GM18519 (cell line): ENCODE results near the gene TFB2M.
"Not testable (repeated sequence)": the region's sequence is repeated elsewhere in the genome, so short reads cannot be mapped to it uniquely, and the experiment has no call there.

Experiments used
- ATAC-seq: cut with Tn5 transposase; IDR thresholded peaks from one replicate; pipeline ENCODE4 v1.9.1; 2021; ENCODE audit warnings: mild to moderate bottlenecking, moderate library complexity; ENCODE audit not compliant: unreplicated experiment, low FRiP score

TFB2M gene

DNA sequence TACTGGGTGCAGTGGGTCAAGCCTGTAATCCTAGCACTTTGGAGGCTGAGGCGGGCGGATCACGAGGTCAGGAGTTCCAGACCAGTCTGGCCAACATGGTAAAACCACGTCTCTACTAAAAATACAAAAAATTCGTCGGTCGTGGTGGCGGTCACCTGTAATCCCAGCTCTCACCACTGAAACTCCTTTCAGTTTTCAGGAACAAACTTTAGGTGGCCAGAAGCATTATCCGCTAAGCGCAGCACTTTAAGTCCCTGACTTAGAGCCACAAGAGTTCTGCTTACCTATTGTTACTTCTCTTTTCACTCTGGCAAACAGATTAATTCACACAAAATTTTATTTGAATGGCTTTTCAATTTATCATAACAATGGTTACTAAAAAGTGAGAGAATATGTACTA is 5.2 kb downstream of the TFB2M start:
- not testable (repeated sequence) for ATAC-seq

- no peak for ATAC-seq
Observed at GRCh38 chr1:246559310-246559709, 6.8 kb downstream of the TFB2M start.

DNA sequence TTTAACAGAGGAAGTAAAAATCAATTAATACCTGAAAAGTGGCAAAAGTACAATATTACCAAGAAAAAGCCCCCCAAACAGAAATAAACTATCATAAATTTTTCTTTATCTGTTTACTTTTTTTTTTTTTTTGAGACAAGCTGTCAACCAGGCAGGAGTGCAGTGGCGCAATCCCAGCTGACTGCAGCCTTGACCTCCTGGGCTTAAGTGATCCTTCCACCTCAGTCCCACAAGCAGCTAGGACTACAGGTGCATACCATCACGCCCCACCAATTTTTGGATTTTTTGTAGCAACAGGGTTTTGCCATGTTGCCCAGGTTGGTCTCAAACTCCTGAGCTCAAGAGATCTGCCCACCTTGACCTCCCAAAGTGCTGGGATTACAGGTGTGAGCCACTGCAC is 8.0 kb downstream of the TFB2M start:
- no peak for ATAC-seq

DNA sequence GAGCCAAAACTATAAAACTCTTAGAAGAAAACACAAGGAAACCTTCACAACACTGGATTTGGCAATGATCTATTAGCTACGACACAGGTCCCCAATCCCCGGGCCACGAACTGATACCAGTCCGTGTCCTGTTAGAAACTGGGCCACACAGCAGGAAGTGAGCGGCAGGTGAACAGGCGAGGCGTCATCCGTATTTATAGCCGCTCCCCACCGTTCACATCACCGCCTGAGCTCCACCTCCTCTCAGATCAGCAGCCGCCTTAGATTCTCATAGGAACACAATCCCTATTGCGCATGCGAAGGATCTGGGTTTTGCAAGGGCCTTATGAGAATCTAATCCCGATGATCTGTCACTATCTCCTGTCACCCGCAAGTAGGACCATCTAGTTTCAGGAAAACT is 11.9 kb downstream of the TFB2M start:
- ATAC-seq = no peak

DNA sequence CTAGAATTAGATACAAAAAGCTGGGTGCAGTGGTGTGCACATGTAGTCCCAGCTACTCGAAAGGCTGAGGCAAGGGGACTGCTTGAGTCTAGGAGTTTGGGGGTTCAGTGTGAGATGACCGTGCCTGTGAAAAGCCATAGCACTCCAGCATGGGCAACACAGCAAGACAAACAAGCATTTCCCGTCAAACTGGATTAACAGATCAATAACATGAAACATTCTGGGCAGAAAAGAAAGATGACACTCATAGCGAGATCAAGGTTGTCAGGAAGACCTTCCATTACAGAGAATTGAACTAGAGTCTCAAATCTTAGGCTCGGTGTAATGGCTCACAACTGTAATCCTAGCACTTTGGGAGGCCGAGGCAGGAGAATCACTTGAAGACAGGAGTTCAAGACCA is 14.0 kb downstream of the TFB2M start:
- ATAC-seq = no peak

GRCh38 chr1:246550402-246550801 is 15.7 kb downstream of the TFB2M start:
- ATAC-seq = no peak

- no peak for ATAC-seq
Observed at GRCh38 chr1:246549665-246550064, 16.4 kb downstream of the TFB2M start.

- no peak for ATAC-seq
Observed at GRCh38 chr1:246544001-246544400, 22.1 kb downstream of the TFB2M start.

DNA sequence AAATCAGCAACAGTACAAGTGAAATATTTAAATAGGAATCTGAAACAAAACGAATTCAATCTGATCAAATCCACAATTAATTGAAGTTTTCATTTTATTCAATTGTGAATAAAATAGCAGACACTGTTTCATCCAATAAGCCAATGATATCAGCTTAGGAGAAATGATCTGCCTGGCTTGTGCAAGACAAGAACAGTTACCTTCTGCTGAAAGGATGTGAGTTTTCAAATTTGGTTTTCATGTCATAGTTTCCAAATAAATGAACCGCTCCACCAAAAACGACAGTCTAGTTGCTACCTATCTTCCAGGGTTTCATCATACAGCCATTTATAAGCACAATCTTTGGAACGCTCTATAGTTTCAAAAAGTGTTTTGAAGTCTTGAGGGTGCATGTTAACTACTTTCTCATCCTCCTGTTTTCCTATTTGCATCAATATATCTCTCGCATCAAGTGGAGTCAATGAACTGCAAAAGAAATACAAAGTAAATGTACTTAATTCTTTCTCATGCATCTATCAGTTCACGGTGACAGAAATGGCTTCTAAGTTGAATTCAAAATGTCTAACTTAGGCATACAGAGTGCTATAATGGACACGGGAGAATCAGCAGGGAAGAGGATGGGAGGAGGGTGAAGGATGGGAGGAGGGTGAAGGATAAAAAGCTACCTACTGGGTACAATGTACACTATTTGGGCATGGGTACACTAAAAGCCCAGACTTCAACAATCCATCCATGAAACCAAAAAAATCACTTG is 25.1 kb downstream of the TFB2M start:
- ATAC-seq = no peak

DNA sequence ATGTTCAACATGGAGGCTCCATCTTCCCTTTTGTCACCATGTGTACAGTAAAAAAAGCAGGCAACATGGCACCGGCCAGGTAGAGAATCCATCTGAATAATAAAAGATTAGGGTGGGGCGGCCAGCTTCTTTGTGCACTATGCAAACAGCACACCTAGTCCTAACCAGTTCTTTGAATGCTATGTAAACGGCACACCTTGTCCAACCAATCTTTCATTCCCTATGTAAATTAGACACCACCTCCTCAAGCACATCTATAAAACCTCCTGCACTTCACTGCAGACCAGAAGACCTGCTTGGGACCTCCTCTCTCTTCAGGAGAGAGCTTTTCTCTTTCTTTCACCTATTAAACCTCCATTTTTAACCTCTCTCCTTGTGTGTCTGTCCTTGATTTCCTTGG is 28.2 kb downstream of the TFB2M start:
- ATAC-seq = no peak

GRCh38 chr1:246537441-246537840 is 28.6 kb downstream of the TFB2M start:
- ATAC-seq = no peak

GRCh38 chr1:246534114-246534513 is 31.9 kb downstream of the TFB2M start:
- ATAC-seq = no peak

DNA sequence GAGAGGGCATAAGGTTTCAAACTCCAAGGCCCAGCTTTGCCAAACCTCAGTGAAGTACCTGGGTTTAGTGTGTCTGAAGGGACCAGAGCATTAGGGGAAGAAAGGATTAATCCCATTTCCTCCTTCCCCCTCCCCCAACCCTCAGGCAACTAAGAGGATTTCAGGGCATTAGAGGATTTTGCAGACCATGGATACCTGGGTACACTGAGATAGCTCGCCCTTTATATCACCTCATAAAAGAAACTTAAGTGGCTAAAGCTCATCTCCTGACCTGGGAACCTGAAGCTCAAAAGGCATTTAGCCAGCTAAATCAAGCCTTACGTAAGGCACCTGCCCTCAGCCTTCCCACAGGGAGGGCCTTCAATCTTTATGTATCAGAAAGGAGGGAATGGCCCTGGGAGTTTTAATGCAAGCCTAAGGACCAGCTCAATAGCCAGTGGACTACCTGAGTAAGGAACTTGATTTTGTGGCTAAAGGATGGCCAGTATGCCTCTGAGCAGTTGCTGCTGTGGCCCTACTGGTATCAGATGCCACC is 32.6 kb downstream of the TFB2M start:
- no peak for ATAC-seq

DNA sequence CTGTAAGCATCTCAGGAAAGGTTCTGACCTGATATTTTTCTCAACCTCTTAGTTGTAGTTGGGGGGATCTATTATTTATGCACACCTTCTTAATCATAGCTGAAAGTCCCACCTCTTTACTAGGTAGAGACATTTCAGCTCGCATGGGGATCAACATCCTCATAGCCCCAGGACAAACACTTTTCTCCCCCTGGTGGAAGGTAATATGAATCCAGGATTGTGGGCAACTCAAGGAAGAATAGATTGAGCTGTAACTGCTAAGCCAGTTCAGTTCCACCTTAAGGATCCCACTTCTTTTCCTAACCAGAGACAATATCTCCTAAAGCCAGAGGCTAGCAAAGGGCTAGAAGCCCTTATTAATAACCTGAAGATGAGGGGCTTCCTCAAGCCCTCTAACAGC is 33.5 kb downstream of the TFB2M start:
- ATAC-seq = no peak

DNA sequence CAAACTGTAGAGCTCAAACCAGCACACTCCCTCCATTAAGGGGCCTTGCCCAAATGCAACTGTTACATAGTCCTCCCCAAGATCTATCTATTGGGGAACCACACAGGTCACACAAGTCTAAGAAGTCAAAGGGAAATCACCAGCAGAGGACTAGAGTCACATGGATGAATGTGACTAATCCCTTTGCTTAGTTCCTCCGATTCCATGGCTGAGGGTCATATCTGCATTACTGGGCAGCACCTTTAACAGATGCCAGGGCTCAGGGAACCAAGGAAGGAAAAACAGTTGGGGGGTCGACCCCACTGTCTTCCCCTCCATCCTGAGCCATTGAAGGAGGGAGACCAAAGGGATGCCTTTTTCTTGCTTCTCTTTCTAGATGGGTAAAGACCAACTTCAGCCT is 35.6 kb downstream of the TFB2M start:
- ATAC-seq = no peak

DNA sequence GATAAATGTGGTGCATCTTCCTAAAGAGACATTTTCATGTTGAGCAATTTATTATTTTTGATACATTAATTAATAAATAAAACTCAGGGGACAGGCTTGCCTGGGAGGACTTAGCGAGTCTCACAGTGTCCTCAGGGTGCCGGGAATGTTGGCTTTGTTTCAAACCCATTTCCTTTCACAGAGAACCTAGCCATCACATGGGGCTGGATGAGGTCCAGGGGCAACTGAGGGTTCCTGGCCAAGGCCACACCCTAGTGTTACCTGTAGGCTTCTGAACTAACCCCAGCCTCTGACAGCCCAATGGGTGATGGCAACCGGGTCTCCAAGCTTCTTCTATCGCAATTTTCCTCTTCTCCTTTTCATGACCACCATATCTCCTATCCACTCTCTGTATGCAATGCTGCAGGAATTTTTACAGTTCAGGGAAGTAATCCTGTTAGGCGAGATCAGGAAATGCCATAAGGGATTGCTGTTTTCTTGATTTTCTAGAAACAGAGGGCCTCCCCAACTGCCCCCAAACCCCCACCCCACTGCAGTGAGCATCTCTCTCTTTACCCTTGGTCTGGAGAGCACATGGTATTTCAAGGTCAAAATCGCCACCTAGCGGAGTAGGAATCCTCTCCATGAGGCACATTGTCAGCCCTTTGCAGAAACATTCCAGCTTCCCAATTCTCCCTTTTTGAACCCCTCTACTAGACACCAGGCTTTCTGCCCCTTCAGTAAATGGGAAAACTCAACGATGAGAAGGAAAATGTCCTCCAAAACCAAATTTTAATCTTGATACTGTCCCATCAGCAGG is 36.9 kb downstream of the TFB2M start:
- no peak for ATAC-seq

- ATAC-seq = no peak
Observed at GRCh38 chr1:246527402-246528088, 38.5 kb downstream of the TFB2M start.

DNA sequence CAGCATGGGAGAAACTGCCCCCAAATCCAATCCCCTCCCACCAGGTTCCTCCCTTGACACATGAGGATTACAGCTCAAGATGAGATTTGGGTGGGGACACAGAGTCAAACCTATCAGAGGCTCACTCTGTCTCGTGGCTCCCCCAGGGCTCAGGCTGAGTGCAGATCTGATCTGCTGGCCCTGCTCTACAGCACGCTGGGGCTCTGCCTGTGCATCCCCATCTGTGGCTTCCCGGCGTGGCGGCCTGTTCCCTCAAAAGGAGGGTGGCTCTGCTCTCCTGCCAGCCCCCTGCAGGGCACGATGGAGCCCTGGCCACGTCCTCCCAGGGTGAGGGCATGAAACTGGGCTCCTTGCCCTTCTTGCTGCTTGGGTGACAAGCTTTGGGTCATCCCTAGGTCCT is 39.1 kb downstream of the TFB2M start:
- no peak for ATAC-seq

GRCh38 chr1:246526380-246526779 is 39.7 kb downstream of the TFB2M start:
- ATAC-seq = no peak

DNA sequence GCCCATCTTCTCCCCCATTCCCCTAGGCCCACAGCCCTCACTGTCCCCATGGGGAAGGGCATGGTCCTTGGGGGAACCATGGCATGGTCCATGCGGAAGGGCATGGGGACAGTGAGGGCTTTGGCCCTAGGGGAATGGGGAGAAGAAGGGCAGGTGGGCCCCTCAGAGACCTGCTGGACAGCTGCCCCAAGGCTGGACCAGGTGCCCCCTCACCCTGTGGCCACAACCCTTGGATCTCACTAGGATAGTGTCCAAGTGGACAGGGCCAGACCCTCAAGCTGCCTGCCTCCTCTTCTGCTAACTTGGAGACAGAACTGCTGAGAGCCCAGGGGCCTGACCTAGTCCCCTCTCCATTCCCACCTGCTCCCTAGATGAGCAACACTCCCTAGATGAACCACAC is 46.5 kb downstream of the TFB2M start:
- no peak for ATAC-seq
